Measurements from ENCODE around the gene GAB4. TPM values are rescaled to one million over a fixed set of nuclear protein-coding genes. Genes with fewer than 3 reads are reported as not detected.

The GAB4 gene
- total and polyA plus RNA-seq, 2 of the 4 experiments (the other 2 are of a cell fraction), result not detected

- no peak overlapping the region for H3K4me2 ChIP-seq (ENCODE audit: low read depth, low read length)
- H4K20me1 ChIP-seq (ENCODE audit: insufficient read depth, low read length), result no peaks in the 10 kb centered on the region
- TF ChIP-seq SMC3 (IDR thresholded peaks at IDR 0.05; ENCODE audit: low read depth, low read length), result no peak
- no peak for TF ChIP-seq BHLHE40 (IDR thresholded peaks at IDR 0.05; ENCODE audit: low read depth, low read length)
- TF ChIP-seq CTCF (conservative IDR thresholded peaks at IDR 0.05; ENCODE audit: low read depth, low read length), result no peak
- TF ChIP-seq ELK1 (IDR thresholded peaks at IDR 0.05; ENCODE audit: borderline replicate concordance, low read depth, low read length), result no peak
- TF ChIP-seq RCOR1 (IDR thresholded peaks at IDR 0.05; ENCODE audit: insufficient replicate concordance, low read length), result no peak
- no peak for TF ChIP-seq NFE2L2 (IDR thresholded peaks at IDR 0.05; ENCODE audit: low read depth, low read length)
- TF ChIP-seq CEBPB (IDR thresholded peaks at IDR 0.05; ENCODE audit: low read depth, low read length), result no peak
- no peak for TF ChIP-seq USF2 (IDR thresholded peaks at IDR 0.05; ENCODE audit: low read depth, low read length)
- no peak for TF ChIP-seq FOS (IDR thresholded peaks at IDR 0.05; ENCODE audit: low read depth, low read length)
- H3K36me3 ChIP-seq (ENCODE audit: control insufficient read depth, insufficient read depth, low read length), result no peaks in the 10 kb centered on the region
- ATAC-seq (ENCODE audit: low read depth), result no peak
- no peak overlapping the region for H3K4ac ChIP-seq (ENCODE audit: low read depth, low read length)
- H3K9ac ChIP-seq (ENCODE audit: low read depth, low read length), result no peak overlapping the region
- dilution Hi-C loops (cut with HindIII; ENCODE audit: low sequenced_read_pairs, unreplicated experiment) (no loop called here), in situ Hi-C loops (cut with MboI; ENCODE audit: low sequenced_read_pairs) (no loop called here), intact Hi-C loops (cut with micrococcal nuclease) (no loop called here)
- no peak overlapping the region for H3K18ac ChIP-seq (ENCODE audit: low read depth, low read length)
- CTCF ChIA-PET, result no interaction called here
- H2BK20ac ChIP-seq (ENCODE audit: low read depth, low read length), result no peak overlapping the region
- no peak overlapping the region for H2BK5ac ChIP-seq (ENCODE audit: low read depth, low read length, poor library complexity, severe bottlenecking)
- H3K79me1 ChIP-seq (ENCODE audit: low read depth in 1 of 2, low read length in 2 of 2), result no peaks in the 10 kb centered on the region
- no peak overlapping the region for H2AFZ ChIP-seq (replicated peaks; ENCODE audit: low read length, poor library complexity)
- H3K4me1 ChIP-seq (ENCODE audit: control insufficient read depth, insufficient read depth, low read length), result no peaks in the 10 kb centered on the region
- BruUV-seq (replicated peaks), result no TSS peak
- peaks cover 21% of the 10 kb centered on the region; the same call in 1 of the 2 replicates for H3K9me3 ChIP-seq (ENCODE audit: control insufficient read depth, insufficient read depth, low read length)
- no peak overlapping the region for H2BK15ac ChIP-seq (ENCODE audit: low read depth, low read length)
- no peaks in the 10 kb centered on the region for H3K27me3 ChIP-seq (ENCODE audit: control insufficient read depth, insufficient read depth, low read length)
- no peak overlapping the region for H3K56ac ChIP-seq (ENCODE audit: extremely low read depth, insufficient read depth, low read length)
- H3K27ac ChIP-seq (ENCODE audit: insufficient read depth, low read length), result no peak overlapping the region
- H3K14ac ChIP-seq (replicated peaks; ENCODE audit: low read depth, low read length), result no peak overlapping the region
- H4K8ac ChIP-seq (ENCODE audit: low read depth in 2 of 2, low read length in 2 of 2), result no peak overlapping the region
- DNase-seq, result no peak
- H3K9me1 ChIP-seq (ENCODE audit: insufficient read depth, low read length), result no peaks in the 10 kb centered on the region
- no peak overlapping the region for H3K4me3 ChIP-seq (ENCODE audit: insufficient read depth, low read depth, low read length)
- H2AK9ac ChIP-seq (replicated peaks; ENCODE audit: low read depth, low read length, poor library complexity), result no peak overlapping the region
- H2AK5ac ChIP-seq (ENCODE audit: low read depth, low read length), result no peak overlapping the region
- H4K5ac ChIP-seq (ENCODE audit: low read depth, low read length), result no peak overlapping the region
- no peak overlapping the region for H2BK120ac ChIP-seq (ENCODE audit: low read depth, low read length)
- no peak overlapping the region for H3K23ac ChIP-seq (ENCODE audit: low read depth, low read length)
- POLR2A ChIA-PET (ENCODE audit: unreplicated experiment), result no interaction called here
- no CpG with 5 or more reads among the region's 4 CpGs for WGBS, 2 experiments (ENCODE audit: extremely low coverage in 2 of 2, insufficient read length in 1 of 2)
- no peak overlapping the region for H4K91ac ChIP-seq (ENCODE audit: insufficient read depth, low read depth, low read length)
Observed at GRCh38 chr22:16970446-16970845, 37.6 kb downstream of the GAB4 start.

Measured in IMR-90 (cell line).